ENCODE data around the gene GPC6.

The GPC6 gene

DNA sequence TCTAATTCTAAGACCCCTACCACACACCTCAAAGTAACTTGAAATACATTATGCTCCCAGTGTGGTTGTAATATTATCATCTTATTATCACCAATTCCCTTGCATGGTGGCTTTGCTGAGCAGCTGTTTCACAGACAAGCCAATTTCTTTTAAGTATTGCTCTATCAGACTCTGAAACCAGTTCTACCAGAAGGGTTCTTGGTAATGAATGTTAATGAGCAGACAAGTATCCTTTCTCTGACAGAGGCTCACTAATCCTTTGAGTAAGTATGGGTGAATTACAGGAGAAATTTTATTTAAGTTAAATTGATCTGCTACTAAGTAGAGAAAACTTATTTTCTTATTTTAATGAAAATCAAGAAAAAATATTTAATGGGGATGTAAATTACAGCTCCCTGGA is 326.0 kb downstream of the GPC6 start:
- Histone ChIP-seq H3K14ac (ENCODE audit: low read length) (no peak overlapping the region), H3K36me3 (ENCODE audit: control insufficient read depth in 1 of 2, insufficient read depth in 2 of 2, low read length in 2 of 2) (no peaks in the 10 kb centered on the region), H2BK5ac (ENCODE audit: low read depth, low read length, poor library complexity) (no peak overlapping the region), H3K4me1 (ENCODE audit: control insufficient read depth in 1 of 2, insufficient read depth in 2 of 2, low read length in 2 of 2) (peaks cover 3% of the 10 kb centered on the region in 2 experiments), H3K79me1 (ENCODE audit: low read length) (no peaks in the 10 kb centered on the region), H3K4me3 (ENCODE audit: low read depth, low read length) (no peak overlapping the region), H3K9ac (ENCODE audit: low read length) (no peak overlapping the region), H2BK120ac (ENCODE audit: insufficient read depth, low read length, poor library complexity) (no peak overlapping the region), H3K23ac (ENCODE audit: low read length) (no peak overlapping the region), H3K4me2 (ENCODE audit: low read length) (no peak overlapping the region), H4K91ac (ENCODE audit: low read depth, low read length) (no peak overlapping the region), H3K27me3 (ENCODE audit: insufficient read depth, low read length) (no peaks in the 10 kb centered on the region), H2BK12ac (ENCODE audit: low read length) (no peak overlapping the region), H4K12ac (ENCODE audit: low read depth, low read length) (no peak overlapping the region), H3K9me3 (ENCODE audit: insufficient read depth, low read depth, low read length) (no peaks in the 10 kb centered on the region), H3K27ac (ENCODE audit: low read depth, low read length) (no peak overlapping the region), H3K79me2 (ENCODE audit: control insufficient read depth, insufficient read depth, low read length, poor library complexity) (no peaks in the 10 kb centered on the region), H3K18ac (ENCODE audit: low read length) (no peak overlapping the region), H4K8ac (ENCODE audit: low read depth, low read length) (no peak overlapping the region), H3K4ac (ENCODE audit: low read depth, low read length) (no peak overlapping the region), H2AFZ (ENCODE audit: insufficient read depth, low read length, poor library complexity) (no peak overlapping the region), H2AK5ac (ENCODE audit: low read length) (no peak overlapping the region)
- DNase-seq, result peak in 1 of 2 donors; percentile 13

DNA sequence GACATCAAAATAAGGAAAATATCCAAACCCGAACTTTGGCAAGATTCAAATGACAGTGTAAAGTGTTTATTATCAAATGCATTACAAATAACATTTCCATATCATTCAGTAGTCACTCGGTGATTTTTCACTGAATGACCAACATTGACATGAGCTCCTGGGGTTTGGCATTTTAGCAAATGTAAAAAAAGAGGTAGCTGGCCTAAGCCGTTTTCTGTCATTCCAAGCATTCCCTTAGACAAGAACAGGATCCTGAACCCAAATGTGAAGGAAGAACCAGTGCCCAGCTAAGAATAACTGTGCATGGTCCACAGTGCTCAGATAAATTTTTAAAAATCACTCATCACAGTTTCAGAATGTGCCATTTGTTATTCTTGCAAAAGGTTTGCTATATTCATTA is 327.9 kb downstream of the GPC6 start:
- no peak for DNase-seq

GRCh38 chr13:93558637-93559036 is 332.0 kb downstream of the GPC6 start:
- no peak overlapping the region for H3K4ac ChIP-seq (ENCODE audit: low read depth, low read length)
- H3K18ac ChIP-seq (ENCODE audit: low read length), result no peak overlapping the region
- no peaks in the 10 kb centered on the region for H3K79me1 ChIP-seq (ENCODE audit: low read length)
- no peak for DNase-seq
- no peak overlapping the region for H2AK5ac ChIP-seq (ENCODE audit: low read length)
- no peak overlapping the region for H3K9ac ChIP-seq (ENCODE audit: low read length)
- peaks cover 4 to 9% of the 10 kb centered on the region in 2 experiments for H3K4me1 ChIP-seq (ENCODE audit: control insufficient read depth in 1 of 2, insufficient read depth in 2 of 2, low read length in 2 of 2)
- WGBS (ENCODE audit: extremely low coverage, insufficient coverage, insufficient read length), result no CpG with 5 or more reads among the region's 3 CpGs
- no peaks in the 10 kb centered on the region for H3K9me3 ChIP-seq (ENCODE audit: insufficient read depth, low read depth, low read length)
- no peak overlapping the region for H2AFZ ChIP-seq (ENCODE audit: insufficient read depth, low read length, poor library complexity)
- H3K23ac ChIP-seq (ENCODE audit: low read length), result no peak overlapping the region
- H2BK5ac ChIP-seq (ENCODE audit: low read depth, low read length, poor library complexity), result no peak overlapping the region
- no peaks in the 10 kb centered on the region for H3K27me3 ChIP-seq (ENCODE audit: insufficient read depth, low read length)
- no peak overlapping the region for H3K4me3 ChIP-seq (ENCODE audit: low read depth, low read length)
- H2BK120ac ChIP-seq (ENCODE audit: insufficient read depth, low read length, poor library complexity), result no peak overlapping the region
- H3K79me2 ChIP-seq (ENCODE audit: control insufficient read depth, insufficient read depth, low read length, poor library complexity), result no peaks in the 10 kb centered on the region
- no peak overlapping the region for H4K8ac ChIP-seq (ENCODE audit: low read depth, low read length)
- H2BK12ac ChIP-seq (ENCODE audit: low read length), result no peak overlapping the region
- no peak overlapping the region for H4K12ac ChIP-seq (ENCODE audit: low read depth, low read length)
- H3K27ac ChIP-seq (ENCODE audit: low read depth, low read length), result no peak overlapping the region
- no peak overlapping the region for H3K14ac ChIP-seq (ENCODE audit: low read length)
- H4K91ac ChIP-seq (ENCODE audit: low read depth, low read length), result no peak overlapping the region
- H3K4me2 ChIP-seq (ENCODE audit: low read length), result no peak overlapping the region
- H3K36me3 ChIP-seq (ENCODE audit: control insufficient read depth in 1 of 2, insufficient read depth in 2 of 2, low read length in 2 of 2), result no peaks in the 10 kb centered on the region

More for the DNA sequence above, 327.9 kb downstream of the GPC6 start:
- Histone ChIP-seq H3K79me2 (ENCODE audit: control insufficient read depth, insufficient read depth, low read length, poor library complexity) (no peaks in the 10 kb centered on the region), H3K27ac (ENCODE audit: low read depth, low read length) (no peak overlapping the region), H3K4me2 (ENCODE audit: low read length) (no peak overlapping the region), H4K8ac (ENCODE audit: low read depth, low read length) (no peak overlapping the region), H2BK5ac (ENCODE audit: low read depth, low read length, poor library complexity) (no peak overlapping the region), H3K79me1 (ENCODE audit: low read length) (no peaks in the 10 kb centered on the region), H2BK12ac (ENCODE audit: low read length) (no peak overlapping the region), H3K27me3 (ENCODE audit: insufficient read depth, low read length) (no peaks in the 10 kb centered on the region), H3K18ac (ENCODE audit: low read length) (no peak overlapping the region), H3K9ac (ENCODE audit: low read length) (no peak overlapping the region), H4K12ac (ENCODE audit: low read depth, low read length) (no peak overlapping the region), H3K4ac (ENCODE audit: low read depth, low read length) (no peak overlapping the region), H3K4me1 (ENCODE audit: control insufficient read depth in 1 of 2, insufficient read depth in 2 of 2, low read length in 2 of 2) (peaks cover 3% of the 10 kb centered on the region in 2 experiments), H3K4me3 (ENCODE audit: low read depth, low read length) (no peak overlapping the region), H3K14ac (ENCODE audit: low read length) (no peak overlapping the region), H3K36me3 (ENCODE audit: control insufficient read depth in 1 of 2, insufficient read depth in 2 of 2, low read length in 2 of 2) (no peaks in the 10 kb centered on the region), H2BK120ac (ENCODE audit: insufficient read depth, low read length, poor library complexity) (no peak overlapping the region), H3K23ac (ENCODE audit: low read length) (no peak overlapping the region), H4K91ac (ENCODE audit: low read depth, low read length) (no peak overlapping the region), H2AK5ac (ENCODE audit: low read length) (no peak overlapping the region), H3K9me3 (ENCODE audit: insufficient read depth, low read depth, low read length) (no peaks in the 10 kb centered on the region), H2AFZ (ENCODE audit: insufficient read depth, low read length, poor library complexity) (no peak overlapping the region)
- no CpG with 5 or more reads among the region's 3 CpGs for WGBS (ENCODE audit: extremely low coverage, insufficient coverage, insufficient read length)

DNA sequence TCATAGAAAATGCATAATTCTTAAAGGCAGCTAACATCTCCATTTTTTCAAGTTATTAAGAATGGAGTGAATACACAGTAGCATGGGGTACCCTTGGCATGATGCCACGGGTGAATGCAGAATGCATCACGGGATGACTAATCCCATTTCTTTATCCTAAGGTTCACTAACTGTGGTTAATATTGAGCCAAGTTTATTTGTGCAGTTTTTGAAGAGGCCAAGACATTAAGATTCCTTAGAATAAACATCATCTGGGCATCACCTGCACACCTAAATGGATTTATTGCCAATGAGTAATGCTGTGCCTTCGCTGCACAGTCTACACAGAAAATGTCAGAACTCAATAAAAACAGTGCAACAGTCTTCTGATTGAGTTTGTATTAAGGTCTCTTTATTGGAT is 333.1 kb downstream of the GPC6 start:
- Histone ChIP-seq H3K14ac (ENCODE audit: low read length) (no peak overlapping the region), H3K4me3 (ENCODE audit: low read depth, low read length) (no peak overlapping the region), H2AK5ac (ENCODE audit: low read length) (no peak overlapping the region), H3K9ac (ENCODE audit: low read length) (no peak overlapping the region), H3K4me1 (ENCODE audit: control insufficient read depth in 1 of 2, insufficient read depth in 2 of 2, low read length in 2 of 2) (peaks cover 4 to 9% of the 10 kb centered on the region in 2 experiments), H3K79me1 (ENCODE audit: low read length) (no peaks in the 10 kb centered on the region), H2AFZ (ENCODE audit: insufficient read depth, low read length, poor library complexity) (no peak overlapping the region), H3K9me3 (ENCODE audit: insufficient read depth, low read depth, low read length) (no peaks in the 10 kb centered on the region), H4K8ac (ENCODE audit: low read depth, low read length) (no peak overlapping the region), H3K79me2 (ENCODE audit: control insufficient read depth, insufficient read depth, low read length, poor library complexity) (no peaks in the 10 kb centered on the region), H3K4ac (ENCODE audit: low read depth, low read length) (no peak overlapping the region), H4K12ac (ENCODE audit: low read depth, low read length) (no peak overlapping the region), H2BK5ac (ENCODE audit: low read depth, low read length, poor library complexity) (no peak overlapping the region), H3K36me3 (ENCODE audit: control insufficient read depth in 1 of 2, insufficient read depth in 2 of 2, low read length in 2 of 2) (no peaks in the 10 kb centered on the region), H3K18ac (ENCODE audit: low read length) (no peak overlapping the region), H2BK12ac (ENCODE audit: low read length) (no peak overlapping the region), H3K27me3 (ENCODE audit: insufficient read depth, low read length) (no peaks in the 10 kb centered on the region), H4K91ac (ENCODE audit: low read depth, low read length) (no peak overlapping the region), H3K27ac (ENCODE audit: low read depth, low read length) (no peak overlapping the region), H3K23ac (ENCODE audit: low read length) (no peak overlapping the region), H3K4me2 (ENCODE audit: low read length) (no peak overlapping the region), H2BK120ac (ENCODE audit: insufficient read depth, low read length, poor library complexity) (no peak overlapping the region)
- no peak for DNase-seq
- no CpG with 5 or more reads among the region's 3 CpGs for WGBS (ENCODE audit: extremely low coverage, insufficient coverage, insufficient read length)
